Stimulated activated CD8-positive, alpha-beta memory T cell treated with anti-CD3 and anti-CD28 coated beads, Interleukin-12 subunit alpha, Interleukin-12 subunit beta, amount 100 ng/mL, for 24 hours (primary cell): ENCODE results near the gene SEBOX.

Source experiments
- DNase-seq: peaks from one replicate; pipeline ENCODE4 v3.0.0-alpha.2; 2020; ENCODE audit errors: extremely low read depth

SEBOX gene, protein sequence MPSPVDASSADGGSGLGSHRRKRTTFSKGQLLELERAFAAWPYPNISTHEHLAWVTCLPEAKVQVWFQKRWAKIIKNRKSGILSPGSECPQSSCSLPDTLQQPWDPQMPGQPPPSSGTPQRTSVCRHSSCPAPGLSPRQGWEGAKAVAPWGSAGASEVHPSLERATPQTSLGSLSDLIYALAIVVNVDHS

DNA sequence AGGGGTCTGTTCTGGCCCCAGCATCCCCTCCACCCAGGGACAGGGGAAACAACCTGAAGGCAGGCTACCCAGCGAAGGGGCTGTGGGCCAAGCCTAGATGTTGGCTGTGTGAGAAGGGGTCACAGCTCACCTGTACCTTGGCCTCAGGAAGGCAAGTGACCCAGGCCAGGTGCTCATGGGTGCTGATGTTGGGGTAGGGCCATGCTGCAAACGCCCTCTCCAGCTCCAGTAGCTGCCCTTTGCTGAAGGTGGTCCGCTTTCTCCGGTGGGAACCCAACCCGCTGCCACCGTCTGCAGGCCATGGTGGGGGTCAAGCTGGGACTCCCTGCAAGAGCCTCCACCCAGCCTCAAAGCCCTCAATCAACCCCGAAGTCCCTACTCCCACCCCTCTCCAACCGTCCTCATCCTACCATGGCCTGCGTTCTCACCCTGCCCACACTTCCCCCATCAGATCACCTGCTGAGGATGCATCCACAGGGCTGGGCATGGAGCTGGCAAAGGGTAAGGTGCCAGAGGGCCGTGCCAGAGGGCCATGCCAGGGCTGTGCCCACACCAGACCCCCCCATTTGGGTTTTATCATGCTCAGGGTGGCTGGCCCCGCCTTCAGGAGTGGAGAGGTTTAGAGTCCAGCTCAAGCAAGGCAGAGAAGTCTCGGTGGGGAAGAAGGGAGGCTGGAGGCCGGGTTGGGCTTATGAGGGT is at the start of gene SEBOX:
Gene SEBOX, minus strand, starts transcription at position 535 of the 699 bp plus-strand sequence. Its CDS starts 48 bp downstream, at position 487.
- DNase-seq, result no peak

GRCh38 chr17:28413804-28414203 is 48.8 kb upstream of the SEBOX start:
- DNase-seq, result no peak

DNA sequence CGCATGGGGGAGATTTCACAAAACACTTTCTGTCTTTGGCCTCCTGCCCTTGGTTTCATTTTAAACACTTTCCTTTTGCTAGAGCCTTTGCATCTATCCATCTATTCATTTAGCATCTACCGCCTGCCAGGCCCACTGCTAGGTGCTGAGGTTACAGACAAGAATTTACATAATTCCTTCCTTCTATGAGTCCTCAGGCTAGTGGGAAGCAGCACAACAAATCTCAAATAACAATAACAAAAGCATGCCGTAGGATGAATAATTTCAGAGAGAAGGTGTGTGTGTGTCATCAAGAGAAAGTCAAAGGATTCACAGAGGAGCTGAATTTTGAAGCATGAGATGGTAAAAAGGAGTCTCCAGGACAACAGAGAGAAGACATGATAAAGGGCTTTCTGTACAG is 47.1 kb upstream of the SEBOX start:
- DNase-seq, result no peak

DNA sequence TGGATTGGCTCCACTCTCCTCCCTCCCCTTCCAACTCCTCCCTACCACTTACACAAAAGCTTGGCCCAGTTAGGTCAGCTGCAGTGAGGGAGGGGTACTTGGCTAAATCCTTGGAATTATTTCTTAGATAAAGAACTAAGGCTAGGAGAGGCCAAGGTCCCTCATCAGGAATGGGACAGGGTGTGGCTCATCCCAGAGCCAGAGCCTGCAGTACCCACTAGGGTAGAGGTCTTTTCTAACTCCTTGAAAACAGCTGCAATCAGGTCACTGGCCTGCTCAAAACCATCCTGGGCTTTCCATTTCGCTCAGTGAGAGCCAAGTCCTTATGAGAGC is 42.9 kb upstream of the SEBOX start:
- no peak for DNase-seq

DNA sequence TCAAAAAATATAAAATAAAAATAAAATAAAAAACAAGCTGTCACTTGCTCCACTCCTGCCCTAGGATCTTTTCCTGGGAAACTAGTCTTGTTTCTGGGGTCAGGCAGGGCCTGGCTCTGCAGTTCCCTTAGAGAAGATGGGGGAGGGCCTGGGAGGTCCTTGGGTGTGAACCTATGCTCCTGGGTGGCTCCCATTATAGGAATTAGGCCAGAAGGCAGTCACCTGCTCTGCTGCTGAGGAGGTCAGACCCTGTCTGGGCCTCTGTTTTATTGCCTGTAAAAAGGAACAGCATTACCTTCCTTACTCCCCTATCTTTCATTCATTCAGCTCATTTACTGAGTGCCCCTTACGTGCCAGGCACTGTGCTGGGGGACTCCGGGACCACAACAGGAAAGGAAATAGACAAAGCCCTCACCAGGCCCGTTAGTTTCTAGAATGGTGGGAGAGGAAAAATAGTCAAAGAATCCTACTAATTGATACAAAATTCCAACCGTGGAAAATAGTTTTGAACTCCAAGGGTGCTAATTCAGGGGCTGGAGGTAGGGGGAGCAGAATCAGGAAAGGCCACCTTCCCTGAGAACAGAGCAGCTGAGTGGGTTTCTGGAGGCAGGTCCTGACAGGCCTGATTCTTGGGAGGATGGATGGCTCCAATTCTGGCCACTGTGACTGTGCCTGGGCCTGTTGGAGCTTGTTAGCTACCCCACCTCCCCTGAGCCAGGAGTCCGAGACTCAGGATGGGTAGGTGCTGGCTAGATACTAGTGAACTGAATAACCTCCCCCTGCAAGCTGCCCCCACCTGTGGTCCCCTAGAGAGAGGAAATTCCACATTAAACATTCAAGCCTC is 42.4 kb upstream of the SEBOX start:
- DNase-seq, result no peak

DNA sequence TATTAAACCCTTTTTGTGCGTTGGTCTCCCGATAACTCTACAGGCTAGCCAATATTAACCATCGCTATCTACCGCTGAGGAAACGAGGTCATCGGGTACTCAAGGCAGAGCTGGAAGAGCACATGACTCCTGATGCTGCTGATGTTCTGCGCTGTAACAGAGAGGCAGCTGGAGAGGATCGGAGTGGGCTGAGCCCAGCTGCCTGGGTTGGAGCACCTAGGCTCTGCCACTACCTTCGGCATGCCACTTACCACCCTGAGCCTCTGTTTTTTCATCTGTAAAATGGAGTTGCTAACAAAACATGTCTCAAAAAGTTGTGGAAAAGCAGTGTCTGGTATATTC is 41.4 kb upstream of the SEBOX start:
- no peak for DNase-seq

GRCh38 chr17:28405632-28406472 is 40.9 kb upstream of the SEBOX start, which contains the start of gene SLC46A1:
Gene SLC46A1, minus strand, starts transcription at chr17:28406212. Its CDS starts 98 bp downstream, at chr17:28406114.
- peak; percentile 22 for DNase-seq

DNA sequence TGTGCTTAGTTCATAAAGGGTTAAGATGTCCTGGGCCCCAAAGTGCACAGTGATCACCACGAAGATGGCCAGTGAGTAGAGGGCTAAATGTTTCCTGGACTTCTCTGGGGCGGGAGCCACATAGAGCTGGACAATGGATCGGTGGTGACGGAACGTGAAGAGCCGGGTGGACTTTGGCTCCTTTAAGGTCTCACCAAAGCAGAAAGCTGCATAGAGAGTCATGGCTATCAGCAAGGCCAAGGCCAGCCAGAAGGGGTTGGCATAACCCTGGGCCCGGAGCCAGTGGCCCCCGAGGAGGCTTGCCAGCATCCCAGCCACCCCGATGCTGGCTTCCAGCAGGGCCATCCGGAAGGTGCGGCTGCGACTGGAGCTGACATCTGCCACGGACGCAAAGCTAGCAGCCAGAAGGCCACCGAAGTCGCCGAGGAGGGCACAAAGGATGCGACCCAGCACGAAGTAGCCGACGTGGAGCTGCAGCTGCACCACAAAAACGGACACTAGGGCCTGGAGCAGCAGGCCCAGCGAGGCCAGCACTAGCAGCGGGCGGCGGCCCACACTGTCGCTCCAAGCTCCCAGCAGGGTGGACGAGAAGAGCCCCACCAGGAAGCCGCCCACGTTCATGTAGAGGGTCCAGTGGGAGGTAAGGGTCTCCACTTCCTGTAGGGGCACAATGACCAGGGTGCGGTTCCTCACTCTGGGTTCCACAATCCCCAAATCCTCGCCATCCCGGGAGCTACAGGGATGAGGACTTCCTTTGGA is 40.0 kb upstream of the SEBOX start:
- no peak for DNase-seq

GRCh38 chr17:28404461-28404811 is 39.4 kb upstream of the SEBOX start:
- DNase-seq, result no peak

GRCh38 chr17:28404007-28404406 is 39.0 kb upstream of the SEBOX start:
- DNase-seq, result no peak

GRCh38 chr17:28402844-28403243 is 37.8 kb upstream of the SEBOX start:
- no peak for DNase-seq

DNA sequence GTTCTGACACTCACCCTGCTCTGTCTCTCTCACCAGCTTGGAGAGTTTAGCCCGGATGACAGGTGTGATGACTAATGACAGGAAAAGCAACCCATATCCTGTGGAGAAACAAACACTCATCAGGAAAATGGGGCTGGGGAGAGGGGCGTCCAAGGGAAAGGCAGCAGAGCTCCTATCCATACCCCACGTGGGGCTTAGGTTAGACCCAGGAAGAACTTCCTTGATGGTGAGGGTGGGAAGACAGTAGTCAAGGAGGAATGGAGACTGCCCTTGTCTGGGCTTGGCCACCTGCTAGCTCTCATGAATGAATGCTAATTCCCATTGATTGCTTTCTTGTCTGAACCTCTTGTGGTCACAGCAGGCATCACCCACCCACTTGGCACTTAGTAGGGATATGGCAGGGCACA is 37.2 kb upstream of the SEBOX start:
- DNase-seq, result no peak

GRCh38 chr17:28399808-28400207 is 34.8 kb upstream of the SEBOX start:
- DNase-seq, result no peak

DNA sequence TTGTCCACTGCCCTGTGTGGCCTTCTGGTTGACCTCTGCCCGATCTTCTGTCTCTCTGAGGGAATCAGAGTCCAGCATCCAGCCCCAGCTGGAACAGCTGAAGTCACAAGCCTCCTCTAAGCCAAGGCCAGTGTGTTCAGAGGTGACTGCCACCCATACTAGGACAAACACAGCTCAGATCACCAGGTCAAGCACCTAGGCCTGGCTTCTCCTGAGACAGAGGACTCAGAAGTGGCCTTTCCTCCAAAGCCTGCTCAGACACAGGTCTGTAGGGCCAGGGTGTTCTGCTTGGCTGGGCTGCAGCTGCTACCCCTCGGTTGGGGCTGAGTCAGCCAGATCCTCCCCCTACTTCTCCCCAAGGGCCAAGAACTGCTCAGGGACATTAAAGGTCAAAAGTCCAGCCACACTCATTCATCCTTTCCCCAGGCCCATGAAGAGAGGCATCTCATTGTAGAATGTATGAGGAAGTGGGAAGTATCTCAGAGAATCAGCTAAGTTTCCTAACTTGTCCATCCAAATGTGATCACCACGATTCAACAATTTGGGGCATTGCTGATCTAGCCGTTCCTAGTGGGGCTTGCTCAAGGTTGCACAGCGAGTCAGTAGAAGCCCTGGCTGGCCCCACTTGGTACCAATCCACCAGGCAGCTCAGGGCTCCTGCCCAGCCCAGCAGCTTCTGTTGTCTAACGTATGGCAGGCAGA is 33.4 kb upstream of the SEBOX start:
- no peak for DNase-seq

DNA sequence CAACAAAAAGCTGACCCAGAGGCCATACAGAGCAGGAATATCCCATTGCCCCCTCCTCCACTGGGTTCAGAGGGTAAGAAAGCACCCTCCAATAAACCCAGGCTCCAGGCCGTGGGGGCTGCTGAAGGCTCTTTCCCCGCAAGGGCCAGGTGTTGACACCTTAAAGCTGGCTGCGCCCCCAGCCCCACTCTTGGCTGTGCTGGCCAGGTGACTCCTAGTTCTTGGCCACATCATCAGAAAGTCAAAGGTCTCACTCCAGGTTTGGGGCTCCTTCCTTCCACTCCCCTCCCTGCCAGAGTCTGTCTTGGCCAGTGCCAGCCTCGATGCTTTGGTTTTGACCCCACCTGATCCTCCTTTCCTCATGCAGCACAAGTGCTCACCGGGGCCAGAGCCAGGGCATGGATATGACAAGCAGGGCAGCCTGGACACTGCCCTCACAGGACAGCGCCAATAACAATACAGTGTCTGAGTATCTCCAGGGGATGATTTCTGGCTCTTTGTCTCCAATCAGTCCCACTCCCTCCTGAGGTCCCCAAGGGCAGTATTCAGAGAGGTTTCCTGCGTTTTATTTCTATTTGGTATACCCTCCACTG is 32.8 kb upstream of the SEBOX start:
- no peak for DNase-seq

GRCh38 chr17:28397275-28397674 is 32.3 kb upstream of the SEBOX start:
- DNase-seq, result no peak

DNA sequence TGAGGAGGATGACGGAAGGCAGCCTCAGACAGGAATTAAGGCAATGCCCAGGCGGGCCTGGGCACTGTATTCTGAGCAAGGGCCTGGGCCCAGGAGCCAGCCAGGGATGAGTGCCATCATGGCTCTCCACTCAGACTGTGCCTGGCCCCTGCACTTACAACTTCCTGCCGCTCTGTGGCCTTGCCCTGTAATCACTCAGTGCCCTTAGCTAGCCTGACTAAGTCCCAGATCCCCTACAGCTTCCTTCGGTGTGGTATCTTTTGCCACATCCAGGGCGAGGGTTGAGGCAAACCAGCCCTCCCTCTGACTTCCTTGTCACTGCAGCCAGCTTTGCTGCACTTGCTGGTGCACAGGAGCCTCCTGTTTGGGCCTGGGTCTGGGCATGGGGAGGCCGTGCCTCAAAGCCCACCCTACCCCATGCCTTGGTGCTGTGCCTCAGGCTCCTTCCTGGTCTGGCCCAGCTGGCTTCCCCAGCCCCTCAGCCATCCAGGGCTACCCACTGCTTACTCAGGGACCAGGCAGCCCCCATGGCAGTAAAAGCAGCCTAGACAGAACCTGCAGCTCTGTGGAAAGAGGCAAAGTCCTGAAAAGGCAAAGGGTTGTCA is 31.7 kb upstream of the SEBOX start:
- no peak for DNase-seq

DNA sequence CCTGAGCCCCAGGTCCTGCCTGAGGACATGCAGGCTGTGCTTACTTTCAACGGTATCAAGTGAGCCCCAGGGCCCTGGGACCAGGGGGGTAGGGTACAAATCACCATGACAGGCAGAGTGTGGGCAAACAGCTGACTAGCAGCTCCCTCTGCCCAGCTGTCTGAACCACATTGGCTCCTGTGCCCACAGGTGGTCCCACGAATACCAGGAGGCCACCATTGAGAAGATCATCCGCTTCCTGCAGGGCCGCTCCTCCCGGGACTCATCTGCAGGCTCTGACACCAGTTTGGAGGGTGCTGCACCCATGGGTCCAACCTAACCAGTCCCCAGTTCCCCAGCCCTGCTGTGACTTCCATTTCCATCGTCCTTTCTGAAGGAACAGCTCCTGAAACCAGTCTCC is 31.0 kb upstream of the SEBOX start:
- no peak for DNase-seq

GRCh38 chr17:28395426-28395825 is 30.4 kb upstream of the SEBOX start:
- no peak for DNase-seq
